NCI-H69 (cell line): ENCODE measurements around the gene SNX8.

Experiments used
- DNase-seq: peaks from one replicate; lab custom pipeline; 2025; lab: John Stamatoyannopoulos, UW

Gene SNX8

GRCh38 chr7:2220954-2221353 is 93.3 kb downstream of the SNX8 start:
- DNase-seq, result no peak

- DNase-seq, result no peak
These were observed 93.7 kb downstream of the SNX8 start for GRCh38 chr7:2220506-2220905.

GRCh38 chr7:2220030-2220429 is 94.2 kb downstream of the SNX8 start:
- DNase-seq, result no peak

GRCh38 chr7:2219606-2220005 is 94.6 kb downstream of the SNX8 start:
- no peak for DNase-seq

GRCh38 chr7:2219136-2219535 is 95.1 kb downstream of the SNX8 start:
- DNase-seq, result no peak

- no peak for DNase-seq
These were observed 95.8 kb downstream of the SNX8 start for GRCh38 chr7:2218444-2218785.

- DNase-seq, result no peak
These were observed 96.4 kb downstream of the SNX8 start for GRCh38 chr7:2217716-2218443.

GRCh38 chr7:2217206-2217605 is 97.0 kb downstream of the SNX8 start:
- DNase-seq, result no peak

GRCh38 chr7:2215851-2216250 is 98.4 kb downstream of the SNX8 start:
- DNase-seq, result no peak

- no peak for DNase-seq
These were observed 99.6 kb downstream of the SNX8 start for GRCh38 chr7:2214636-2215035.

GRCh38 chr7:2213551-2214215 is 100.6 kb downstream of the SNX8 start:
- no peak for DNase-seq

GRCh38 chr7:2212906-2213305 is 101.3 kb downstream of the SNX8 start:
- no peak for DNase-seq

- no peak for DNase-seq
These were observed 102.3 kb downstream of the SNX8 start for GRCh38 chr7:2211926-2212325.

- no peak for DNase-seq
These were observed 102.9 kb downstream of the SNX8 start for GRCh38 chr7:2211259-2211880.

- no peak for DNase-seq
These were observed 103.5 kb downstream of the SNX8 start for GRCh38 chr7:2210551-2211258.

GRCh38 chr7:2209961-2210323 is 104.3 kb downstream of the SNX8 start:
- DNase-seq, result no peak

GRCh38 chr7:2209146-2209960 is 104.9 kb downstream of the SNX8 start:
- peak; percentile 63 for DNase-seq

- no peak for DNase-seq
These were observed 105.5 kb downstream of the SNX8 start for GRCh38 chr7:2208712-2209111.

GRCh38 chr7:2205036-2205780 is 109.0 kb downstream of the SNX8 start:
- no peak for DNase-seq

- no peak for DNase-seq
These were observed 109.8 kb downstream of the SNX8 start for GRCh38 chr7:2204446-2204845.

- no peak for DNase-seq
These were observed 110.4 kb downstream of the SNX8 start for GRCh38 chr7:2203766-2204300.
